Renal pelvis (tissue), 4 donors: ENCODE measurements around the gene VSTM2L. TPM values are rescaled to one million over a fixed set of nuclear protein-coding genes. Genes with fewer than 3 reads are reported as not detected.

Experiments used
- DNase-seq: peaks from one replicate; pipeline ENCODE4 v3.0.0-alpha.2; 2013
- polyA plus RNA-seq, 3 donors: library from polyadenylated mRNA; unstranded; fragments of 120-200 nt; gene quantifications; one replicate each; pipeline ENCODE4 v1.2.1, GENCODE V29; 2013; ENCODE audit not compliant: insufficient read length in 3 of 3

VSTM2L gene
- polyA plus RNA-seq, 3 donors: 1.5 to 3.5 (median 2.1) TPM

GRCh38 chr20:37986044-37986858, 83.3 kb downstream of the VSTM2L start:
- DNase-seq: no peak

GRCh38 chr20:37986873-37987601, 84.1 kb downstream of the VSTM2L start:
- DNase-seq: no peak

DNA sequence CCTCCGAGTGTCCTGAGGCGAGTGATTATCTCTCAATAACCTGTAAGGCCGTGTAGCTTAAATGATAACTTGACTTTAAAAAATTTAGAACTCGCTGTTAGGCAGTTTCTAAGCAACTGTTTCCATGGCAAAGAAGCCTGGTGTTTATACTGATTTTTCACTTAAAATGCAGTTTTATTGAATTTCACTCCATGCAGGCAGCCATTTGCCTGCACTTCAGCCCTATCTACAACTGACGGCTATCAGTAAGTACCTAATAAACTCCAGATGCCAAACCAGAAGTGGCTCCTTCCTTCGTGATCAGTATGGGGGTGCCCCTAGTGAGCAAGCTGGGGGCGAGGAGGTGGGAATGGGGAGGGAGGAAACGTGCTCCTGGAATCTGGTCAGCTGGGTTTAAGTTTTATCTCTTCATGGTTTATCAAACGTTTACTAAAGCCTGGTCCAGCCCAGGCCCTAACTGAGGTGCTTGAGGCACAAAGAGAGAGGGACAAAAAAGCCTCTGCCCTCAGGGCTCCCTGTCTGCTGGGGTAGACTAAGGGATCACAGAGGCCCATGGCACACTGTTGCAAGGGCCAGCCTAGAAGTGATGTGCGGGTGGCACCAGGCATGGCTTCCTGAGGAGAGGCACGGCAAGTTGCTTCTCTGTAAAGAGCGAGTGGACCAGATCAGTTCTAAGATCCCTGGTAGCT, 84.8 kb downstream of the VSTM2L start:
- DNase-seq: no peak

DNA sequence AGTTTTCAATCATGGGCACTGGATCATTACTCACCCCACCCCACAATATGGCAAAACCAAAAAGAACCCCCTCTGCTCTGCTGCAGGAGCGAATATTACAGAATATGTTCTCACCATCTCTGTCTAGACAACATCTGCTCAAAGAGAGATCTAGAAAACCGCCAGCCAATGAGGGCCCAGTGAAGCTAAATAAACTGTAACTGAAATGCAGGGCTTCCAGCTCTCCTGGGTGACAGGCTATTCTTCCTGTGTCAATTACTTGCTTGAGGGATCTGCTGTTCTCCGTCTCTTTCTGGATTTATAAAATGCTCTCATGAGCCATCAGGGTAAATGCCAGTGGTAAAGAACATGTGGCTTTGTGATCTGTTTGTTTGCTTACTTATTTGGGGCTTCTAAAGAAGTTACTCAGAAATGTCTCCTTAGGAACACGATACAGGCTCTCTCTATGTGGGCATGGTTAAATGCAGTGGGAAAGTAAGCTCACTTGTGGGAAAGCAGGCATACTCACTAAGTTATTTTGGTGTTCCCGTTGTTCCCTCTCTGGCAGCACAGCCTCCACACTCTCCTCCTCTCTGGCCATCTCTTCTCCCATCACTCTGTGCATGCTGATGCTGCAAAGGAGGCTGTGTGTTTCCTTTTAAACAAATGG, 85.5 kb downstream of the VSTM2L start:
- no peak for DNase-seq

DNA sequence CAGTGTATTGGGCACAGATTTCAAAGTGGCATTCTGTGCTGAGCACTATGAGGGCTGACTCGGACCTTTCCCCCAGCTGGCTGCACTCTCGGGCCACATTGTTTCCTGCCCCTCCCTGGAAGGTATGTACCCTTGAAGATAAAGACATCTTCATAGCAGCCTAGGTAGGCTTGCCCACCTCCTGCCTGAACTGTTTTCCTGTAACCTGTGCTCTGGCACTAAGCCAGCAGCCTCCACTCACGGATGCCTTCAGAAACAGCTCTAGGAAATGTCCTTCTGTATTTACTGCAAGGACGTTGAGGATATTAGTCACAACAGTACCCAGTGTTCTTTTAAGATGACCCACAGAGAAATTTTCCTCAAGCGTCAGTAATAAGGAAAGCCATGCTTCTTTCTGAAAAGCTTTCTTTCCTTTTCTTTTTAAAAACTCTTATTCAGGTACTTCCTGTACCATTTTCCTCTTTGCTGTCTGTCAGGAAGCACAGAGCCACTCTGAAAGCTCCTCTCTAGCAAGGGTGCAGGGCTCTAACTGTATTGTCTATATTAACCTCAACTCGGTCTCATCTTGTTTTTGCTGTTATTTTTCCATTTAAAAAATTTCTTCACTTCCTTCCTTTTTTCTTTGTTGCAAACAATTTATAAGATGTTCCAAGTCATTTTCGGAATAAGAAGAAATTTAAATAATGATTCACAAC, 86.8 kb downstream of the VSTM2L start:
- no peak for DNase-seq

- no peak for DNase-seq
Measured at GRCh38 chr20:37990571-37991151, 87.7 kb downstream of the VSTM2L start.

- DNase-seq: no peak
Measured at GRCh38 chr20:37991157-37991866, 88.4 kb downstream of the VSTM2L start.

DNA sequence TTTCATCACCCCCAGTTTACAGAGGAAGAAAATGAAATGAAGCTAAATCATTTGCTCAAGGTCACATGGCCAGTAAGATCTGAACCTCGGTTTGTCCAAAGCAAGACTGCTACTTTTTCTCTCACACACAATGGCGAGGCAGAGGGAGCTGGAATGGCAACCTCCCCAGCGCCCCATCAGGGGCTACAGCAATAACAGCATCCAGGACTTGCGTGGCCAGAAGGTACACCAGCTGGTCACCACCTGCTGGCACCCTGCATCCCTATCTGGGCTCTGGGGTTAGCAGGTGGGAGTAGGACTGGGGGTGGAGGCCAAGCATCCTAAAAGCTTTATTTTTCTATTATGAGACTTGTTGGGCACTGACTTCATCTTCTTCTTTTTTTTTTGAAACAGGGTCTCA, 89.0 kb downstream of the VSTM2L start:
- no peak for DNase-seq

DNA sequence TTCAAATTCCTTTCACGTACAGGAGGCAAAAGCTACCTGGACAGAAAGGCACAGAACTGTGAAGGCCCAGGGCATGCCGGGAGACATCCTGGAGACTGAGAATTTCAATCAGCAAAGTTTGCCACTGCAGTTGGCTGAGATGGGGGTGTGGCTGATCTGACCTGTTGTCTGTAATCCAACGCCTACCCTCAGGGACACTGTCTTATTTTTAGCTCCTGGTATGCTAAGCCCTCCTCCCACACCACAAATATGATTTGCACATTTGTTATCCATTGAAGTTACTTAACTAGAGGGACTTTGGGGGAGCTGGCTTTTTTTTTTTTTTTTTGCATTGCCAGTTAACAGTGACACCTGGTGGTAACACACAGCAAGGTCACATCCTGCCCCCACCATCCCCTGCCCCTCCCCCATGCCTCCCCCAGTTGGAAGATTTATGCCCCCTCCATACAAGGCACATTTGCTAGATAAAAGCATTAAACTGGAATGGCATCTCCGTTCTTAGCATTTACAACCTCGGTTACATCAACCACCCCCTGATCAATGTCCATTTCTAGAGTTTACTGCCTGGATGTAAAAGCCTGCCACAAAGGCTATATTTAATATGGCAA, 90.0 kb downstream of the VSTM2L start:
- DNase-seq: no peak

DNA sequence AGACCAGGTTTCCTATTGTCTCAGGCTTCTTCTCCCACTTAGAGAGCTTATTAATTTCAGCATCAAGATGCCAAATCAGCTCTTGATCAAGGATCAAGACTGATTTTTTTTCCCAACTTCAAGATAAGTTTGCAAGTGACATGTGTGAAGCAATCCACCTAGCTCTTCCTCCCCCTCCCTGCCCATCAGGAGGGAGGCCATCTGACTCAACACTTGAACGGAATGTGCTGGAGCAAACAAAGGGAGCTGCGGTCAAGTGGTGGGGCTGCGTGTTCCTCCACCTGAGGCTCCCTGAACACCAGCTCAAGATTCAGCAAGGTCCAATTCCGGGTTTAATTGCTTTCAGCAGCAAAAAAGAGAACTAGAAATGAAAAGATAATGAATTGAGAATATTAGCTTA, 91.6 kb downstream of the VSTM2L start:
- no peak for DNase-seq

Other genes with a start within 250 kb of the VSTM2L start
- gene CTNNBL1, start 209.1 kb upstream of the VSTM2L start, polyA plus RNA-seq: 10 to 100 TPM; 47.0 to 60.0 (median 50.2) TPM
- 10 to 100 TPM; 28.7 to 37.1 (median 35.5) TPM for gene TTI1, start 130.3 kb downstream of the VSTM2L start, polyA plus RNA-seq
- gene RPRD1B, start 130.6 kb downstream of the VSTM2L start, polyA plus RNA-seq: 10 to 100 TPM; 34.0 to 43.6 (median 42.5) TPM